ENCODE results near the gene MRNIP.

MRNIP gene

GRCh38 chr5:179820483-179821297 lies 37.9 kb downstream of the MRNIP start, which contains the start of gene SQSTM1 (continued):
- TF ChIP-seq, protein P1, sequence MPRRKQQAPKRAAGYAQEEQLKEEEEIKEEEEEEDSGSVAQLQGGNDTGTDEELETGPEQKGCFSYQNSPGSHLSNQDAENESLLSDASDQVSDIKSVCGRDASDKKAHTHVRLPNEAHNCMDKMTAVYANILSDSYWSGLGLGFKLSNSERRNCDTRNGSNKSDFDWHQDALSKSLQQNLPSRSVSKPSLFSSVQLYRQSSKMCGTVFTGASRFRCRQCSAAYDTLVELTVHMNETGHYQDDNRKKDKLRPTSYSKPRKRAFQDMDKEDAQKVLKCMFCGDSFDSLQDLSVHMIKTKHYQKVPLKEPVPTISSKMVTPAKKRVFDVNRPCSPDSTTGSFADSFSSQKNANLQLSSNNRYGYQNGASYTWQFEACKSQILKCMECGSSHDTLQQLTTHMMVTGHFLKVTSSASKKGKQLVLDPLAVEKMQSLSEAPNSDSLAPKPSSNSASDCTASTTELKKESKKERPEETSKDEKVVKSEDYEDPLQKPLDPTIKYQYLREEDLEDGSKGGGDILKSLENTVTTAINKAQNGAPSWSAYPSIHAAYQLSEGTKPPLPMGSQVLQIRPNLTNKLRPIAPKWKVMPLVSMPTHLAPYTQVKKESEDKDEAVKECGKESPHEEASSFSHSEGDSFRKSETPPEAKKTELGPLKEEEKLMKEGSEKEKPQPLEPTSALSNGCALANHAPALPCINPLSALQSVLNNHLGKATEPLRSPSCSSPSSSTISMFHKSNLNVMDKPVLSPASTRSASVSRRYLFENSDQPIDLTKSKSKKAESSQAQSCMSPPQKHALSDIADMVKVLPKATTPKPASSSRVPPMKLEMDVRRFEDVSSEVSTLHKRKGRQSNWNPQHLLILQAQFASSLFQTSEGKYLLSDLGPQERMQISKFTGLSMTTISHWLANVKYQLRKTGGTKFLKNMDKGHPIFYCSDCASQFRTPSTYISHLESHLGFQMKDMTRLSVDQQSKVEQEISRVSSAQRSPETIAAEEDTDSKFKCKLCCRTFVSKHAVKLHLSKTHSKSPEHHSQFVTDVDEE (CRISPR knock-in tag; IDR thresholded peaks at IDR 0.05) = no peak

GRCh38 chr5:179820127-179820482 lies 38.5 kb downstream of the MRNIP start:
- no peak for TF ChIP-seq CSDC2 (CRISPR knock-in tag; IDR thresholded peaks at IDR 0.05)
- no peak for TF ChIP-seq OSR1 (CRISPR knock-in tag; IDR thresholded peaks at IDR 0.05)
- no peak for TF ChIP-seq SNAI2 (CRISPR knock-in tag; IDR thresholded peaks at IDR 0.05)
- TF ChIP-seq ZC3H10 (CRISPR knock-in tag; IDR thresholded peaks at IDR 0.05) = no peak
- no peak for TF ChIP-seq TCF4 (CRISPR knock-in tag; IDR thresholded peaks at IDR 0.05; ENCODE audit: borderline replicate concordance)
- no peak for TF ChIP-seq ARNTL (CRISPR knock-in tag; IDR thresholded peaks at IDR 0.05; ENCODE audit: borderline replicate concordance, low read depth)
- no peak for TF ChIP-seq TOX (CRISPR knock-in tag; IDR thresholded peaks at IDR 0.05; ENCODE audit: borderline replicate concordance)
- no peak for TF ChIP-seq ESRRG (CRISPR knock-in tag; IDR thresholded peaks at IDR 0.05)
- TF ChIP-seq, protein P2, sequence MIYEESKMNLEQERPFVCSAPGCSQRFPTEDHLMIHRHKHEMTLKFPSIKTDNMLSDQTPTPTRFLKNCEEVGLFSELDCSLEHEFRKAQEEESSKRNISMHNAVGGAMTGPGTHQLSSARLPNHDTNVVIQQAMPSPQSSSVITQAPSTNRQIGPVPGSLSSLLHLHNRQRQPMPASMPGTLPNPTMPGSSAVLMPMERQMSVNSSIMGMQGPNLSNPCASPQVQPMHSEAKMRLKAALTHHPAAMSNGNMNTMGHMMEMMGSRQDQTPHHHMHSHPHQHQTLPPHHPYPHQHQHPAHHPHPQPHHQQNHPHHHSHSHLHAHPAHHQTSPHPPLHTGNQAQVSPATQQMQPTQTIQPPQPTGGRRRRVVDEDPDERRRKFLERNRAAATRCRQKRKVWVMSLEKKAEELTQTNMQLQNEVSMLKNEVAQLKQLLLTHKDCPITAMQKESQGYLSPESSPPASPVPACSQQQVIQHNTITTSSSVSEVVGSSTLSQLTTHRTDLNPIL (CRISPR knock-in tag; IDR thresholded peaks at IDR 0.05; ENCODE audit: low read depth) = no peak
- no peak for TF ChIP-seq PPARA (CRISPR knock-in tag; IDR thresholded peaks at IDR 0.05; ENCODE audit: borderline replicate concordance)
- TF ChIP-seq, protein P3, sequence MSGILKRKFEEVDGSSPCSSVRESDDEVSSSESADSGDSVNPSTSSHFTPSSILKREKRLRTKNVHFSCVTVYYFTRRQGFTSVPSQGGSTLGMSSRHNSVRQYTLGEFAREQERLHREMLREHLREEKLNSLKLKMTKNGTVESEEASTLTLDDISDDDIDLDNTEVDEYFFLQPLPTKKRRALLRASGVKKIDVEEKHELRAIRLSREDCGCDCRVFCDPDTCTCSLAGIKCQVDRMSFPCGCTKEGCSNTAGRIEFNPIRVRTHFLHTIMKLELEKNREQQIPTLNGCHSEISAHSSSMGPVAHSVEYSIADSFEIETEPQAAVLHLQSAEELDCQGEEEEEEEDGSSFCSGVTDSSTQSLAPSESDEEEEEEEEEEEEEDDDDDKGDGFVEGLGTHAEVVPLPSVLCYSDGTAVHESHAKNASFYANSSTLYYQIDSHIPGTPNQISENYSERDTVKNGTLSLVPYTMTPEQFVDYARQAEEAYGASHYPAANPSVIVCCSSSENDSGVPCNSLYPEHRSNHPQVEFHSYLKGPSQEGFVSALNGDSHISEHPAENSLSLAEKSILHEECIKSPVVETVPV (CRISPR knock-in tag; IDR thresholded peaks at IDR 0.05) = no peak
- ATAC-seq = peak; percentile 8

DNA sequence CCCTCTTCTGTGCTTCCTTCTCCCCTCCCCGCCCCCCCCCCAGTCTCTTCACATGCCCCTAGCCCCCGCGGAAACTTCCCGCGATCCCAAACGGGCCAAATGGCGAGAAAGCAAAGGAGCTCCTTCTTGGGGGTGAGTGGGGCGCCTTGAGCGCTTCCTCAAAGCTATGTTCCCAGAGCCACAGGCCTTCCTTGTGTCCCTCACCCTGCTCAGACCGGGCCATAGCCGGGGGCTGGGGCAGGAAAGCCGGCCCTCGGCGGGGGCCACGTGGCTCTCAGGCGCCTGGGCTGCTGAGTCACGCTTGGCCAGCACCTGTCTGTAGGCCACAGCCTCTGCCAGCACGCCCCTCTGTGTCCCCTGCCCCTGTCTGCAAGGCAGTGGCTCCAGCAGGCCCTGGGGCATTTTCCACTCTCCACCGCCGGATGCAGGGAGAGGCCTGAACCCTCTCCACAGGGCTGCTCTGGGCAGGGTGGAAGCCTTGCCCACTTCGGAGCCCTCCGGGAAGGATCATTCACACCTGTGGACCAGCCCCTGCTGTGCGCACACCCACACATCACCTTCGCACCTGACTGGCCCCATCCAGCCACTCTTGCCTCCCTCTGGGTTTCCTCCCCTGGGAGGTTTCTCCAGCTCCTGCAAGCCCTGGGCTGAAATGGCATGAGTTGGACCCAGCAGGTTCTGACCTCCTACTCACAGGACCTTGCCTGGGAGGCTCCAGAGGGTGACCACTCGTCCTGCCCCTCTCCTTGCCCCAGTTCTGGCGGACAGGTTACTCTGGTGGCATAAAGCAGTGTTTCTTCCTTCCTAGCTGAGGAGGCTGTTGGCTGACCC lies 39.1 kb downstream of the MRNIP start:
- peak; percentile 13 for ATAC-seq
- no peak for TF ChIP-seq TCF4 (CRISPR knock-in tag; IDR thresholded peaks at IDR 0.05; ENCODE audit: borderline replicate concordance)
- 0 out of 2 replicates have a peak, but pooled peaks have one; percentile 7 for TF ChIP-seq ZNF8 (CRISPR knock-in tag; IDR thresholded peaks at IDR 0.05)
- TF ChIP-seq, protein P1 (CRISPR knock-in tag; IDR thresholded peaks at IDR 0.05) = peak; percentile 19; the same call in 1 of the 2 replicates
- peak; percentile 70 for TF ChIP-seq ZFP3 (CRISPR knock-in tag; IDR thresholded peaks at IDR 0.05)
- peak; percentile 23; the same call in 1 of the 2 replicates for TF ChIP-seq ZFP30 (CRISPR knock-in tag; IDR thresholded peaks at IDR 0.05)
- TF ChIP-seq ZNF565 (CRISPR knock-in tag; conservative IDR thresholded peaks at IDR 0.05; ENCODE audit: low read depth) = peak; percentile 70; the same call in 1 of the 2 replicates
- TF ChIP-seq, protein P2 (CRISPR knock-in tag; IDR thresholded peaks at IDR 0.05; ENCODE audit: low read depth) = no peak
- TF ChIP-seq TOX (CRISPR knock-in tag; IDR thresholded peaks at IDR 0.05; ENCODE audit: borderline replicate concordance) = no peak
- peak; percentile 78; the same call in 1 of the 2 replicates for TF ChIP-seq SNAI2 (CRISPR knock-in tag; IDR thresholded peaks at IDR 0.05)
- 0 out of 2 replicates have a peak, but pooled peaks have one; percentile 23 for TF ChIP-seq ZC3H10 (CRISPR knock-in tag; IDR thresholded peaks at IDR 0.05)
- peak; percentile 88; the same call in 1 of the 2 replicates for TF ChIP-seq CSDC2 (CRISPR knock-in tag; IDR thresholded peaks at IDR 0.05)
